ENCODE data around the gene WFIKKN2. TPM values are rescaled to one million over a fixed set of nuclear protein-coding genes. Genes with fewer than 3 reads are reported as not detected.
A peak's percentile ranks its signal among the peaks of the same experiment; 100 is the strongest.

The WFIKKN2 gene
- total and polyA plus RNA-seq, 2 of the 13 experiments (the other 11 are each of a cell fraction or from before 2014, with no cell fraction given) = not detected

DNA sequence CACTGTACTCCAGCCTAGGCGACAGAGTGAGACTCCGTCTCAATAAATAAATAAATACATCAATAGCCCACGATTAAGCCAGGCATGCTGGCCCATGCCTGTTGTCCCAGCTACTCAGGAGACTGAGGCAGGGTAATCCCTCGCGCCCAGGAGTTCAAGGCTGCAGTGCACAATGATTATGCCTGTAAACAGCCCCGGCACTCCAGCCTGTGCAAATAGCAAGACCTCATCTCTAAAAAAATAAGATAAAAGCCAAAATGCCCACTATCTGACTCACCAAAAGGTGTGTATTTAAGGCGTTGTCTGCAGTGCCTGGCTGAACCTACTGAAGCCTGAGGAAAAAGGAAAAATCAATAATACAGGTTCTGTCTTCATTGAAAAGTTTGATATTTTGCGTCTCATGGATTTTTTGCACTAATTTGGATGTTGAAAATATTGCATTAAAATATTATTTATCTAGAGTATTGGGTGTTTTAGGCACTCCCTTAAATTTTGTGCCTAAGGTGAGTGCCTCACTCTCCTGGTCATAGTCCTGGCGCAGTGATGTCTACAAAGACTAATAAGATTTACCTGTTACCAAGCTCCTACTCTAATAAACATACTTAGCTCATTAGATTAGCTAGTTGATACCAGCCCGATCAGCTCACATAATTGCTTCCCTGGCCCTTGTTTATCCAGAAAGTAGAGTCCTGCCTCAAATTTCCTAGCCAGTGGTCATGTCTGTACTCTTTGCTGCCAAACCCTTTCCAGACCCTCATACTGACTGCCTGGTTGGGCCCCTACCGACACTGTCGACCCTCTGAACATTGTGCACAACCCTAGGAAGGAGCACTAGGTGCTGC is 55.5 kb downstream of the WFIKKN2 start (continued):
- TF ChIP-seq, protein P1, sequence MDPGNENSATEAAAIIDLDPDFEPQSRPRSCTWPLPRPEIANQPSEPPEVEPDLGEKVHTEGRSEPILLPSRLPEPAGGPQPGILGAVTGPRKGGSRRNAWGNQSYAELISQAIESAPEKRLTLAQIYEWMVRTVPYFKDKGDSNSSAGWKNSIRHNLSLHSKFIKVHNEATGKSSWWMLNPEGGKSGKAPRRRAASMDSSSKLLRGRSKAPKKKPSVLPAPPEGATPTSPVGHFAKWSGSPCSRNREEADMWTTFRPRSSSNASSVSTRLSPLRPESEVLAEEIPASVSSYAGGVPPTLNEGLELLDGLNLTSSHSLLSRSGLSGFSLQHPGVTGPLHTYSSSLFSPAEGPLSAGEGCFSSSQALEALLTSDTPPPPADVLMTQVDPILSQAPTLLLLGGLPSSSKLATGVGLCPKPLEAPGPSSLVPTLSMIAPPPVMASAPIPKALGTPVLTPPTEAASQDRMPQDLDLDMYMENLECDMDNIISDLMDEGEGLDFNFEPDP (CRISPR knock-in tag; conservative IDR thresholded peaks at IDR 0.05) = no peak
- TF ChIP-seq, protein P2, sequence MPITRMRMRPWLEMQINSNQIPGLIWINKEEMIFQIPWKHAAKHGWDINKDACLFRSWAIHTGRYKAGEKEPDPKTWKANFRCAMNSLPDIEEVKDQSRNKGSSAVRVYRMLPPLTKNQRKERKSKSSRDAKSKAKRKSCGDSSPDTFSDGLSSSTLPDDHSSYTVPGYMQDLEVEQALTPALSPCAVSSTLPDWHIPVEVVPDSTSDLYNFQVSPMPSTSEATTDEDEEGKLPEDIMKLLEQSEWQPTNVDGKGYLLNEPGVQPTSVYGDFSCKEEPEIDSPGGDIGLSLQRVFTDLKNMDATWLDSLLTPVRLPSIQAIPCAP (CRISPR knock-in tag; IDR thresholded peaks at IDR 0.05; ENCODE audit: low read depth) = no peak
- TF ChIP-seq TBX3 (IDR thresholded peaks at IDR 0.05; ENCODE audit: borderline replicate concordance) = peak; percentile 84
- TF ChIP-seq, protein P3, sequence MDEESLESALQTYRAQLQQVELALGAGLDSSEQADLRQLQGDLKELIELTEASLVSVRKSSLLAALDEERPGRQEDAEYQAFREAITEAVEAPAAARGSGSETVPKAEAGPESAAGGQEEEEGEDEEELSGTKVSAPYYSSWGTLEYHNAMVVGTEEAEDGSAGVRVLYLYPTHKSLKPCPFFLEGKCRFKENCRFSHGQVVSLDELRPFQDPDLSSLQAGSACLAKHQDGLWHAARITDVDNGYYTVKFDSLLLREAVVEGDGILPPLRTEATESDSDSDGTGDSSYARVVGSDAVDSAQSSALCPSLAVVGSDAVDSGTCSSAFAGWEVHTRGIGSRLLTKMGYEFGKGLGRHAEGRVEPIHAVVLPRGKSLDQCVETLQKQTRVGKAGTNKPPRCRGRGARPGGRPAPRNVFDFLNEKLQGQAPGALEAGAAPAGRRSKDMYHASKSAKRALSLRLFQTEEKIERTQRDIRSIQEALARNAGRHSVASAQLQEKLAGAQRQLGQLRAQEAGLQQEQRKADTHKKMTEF (CRISPR knock-in tag; IDR thresholded peaks at IDR 0.05) = peak; percentile 94
- TF ChIP-seq, protein P4, sequence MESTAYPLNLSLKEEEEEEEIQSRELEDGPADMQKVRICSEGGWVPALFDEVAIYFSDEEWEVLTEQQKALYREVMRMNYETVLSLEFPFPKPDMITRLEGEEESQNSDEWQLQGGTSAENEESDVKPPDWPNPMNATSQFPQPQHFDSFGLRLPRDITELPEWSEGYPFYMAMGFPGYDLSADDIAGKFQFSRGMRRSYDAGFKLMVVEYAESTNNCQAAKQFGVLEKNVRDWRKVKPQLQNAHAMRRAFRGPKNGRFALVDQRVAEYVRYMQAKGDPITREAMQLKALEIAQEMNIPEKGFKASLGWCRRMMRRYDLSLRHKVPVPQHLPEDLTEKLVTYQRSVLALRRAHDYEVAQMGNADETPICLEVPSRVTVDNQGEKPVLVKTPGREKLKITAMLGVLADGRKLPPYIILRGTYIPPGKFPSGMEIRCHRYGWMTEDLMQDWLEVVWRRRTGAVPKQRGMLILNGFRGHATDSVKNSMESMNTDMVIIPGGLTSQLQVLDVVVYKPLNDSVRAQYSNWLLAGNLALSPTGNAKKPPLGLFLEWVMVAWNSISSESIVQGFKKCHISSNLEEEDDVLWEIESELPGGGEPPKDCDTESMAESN (CRISPR knock-in tag; conservative IDR thresholded peaks at IDR 0.05) = no peak
- TF ChIP-seq, protein P5, sequence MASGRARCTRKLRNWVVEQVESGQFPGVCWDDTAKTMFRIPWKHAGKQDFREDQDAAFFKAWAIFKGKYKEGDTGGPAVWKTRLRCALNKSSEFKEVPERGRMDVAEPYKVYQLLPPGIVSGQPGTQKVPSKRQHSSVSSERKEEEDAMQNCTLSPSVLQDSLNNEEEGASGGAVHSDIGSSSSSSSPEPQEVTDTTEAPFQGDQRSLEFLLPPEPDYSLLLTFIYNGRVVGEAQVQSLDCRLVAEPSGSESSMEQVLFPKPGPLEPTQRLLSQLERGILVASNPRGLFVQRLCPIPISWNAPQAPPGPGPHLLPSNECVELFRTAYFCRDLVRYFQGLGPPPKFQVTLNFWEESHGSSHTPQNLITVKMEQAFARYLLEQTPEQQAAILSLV (CRISPR knock-in tag; IDR thresholded peaks at IDR 0.05; ENCODE audit: borderline replicate concordance) = no peak
- no peak for TF ChIP-seq ZC3H4 (CRISPR knock-in tag; IDR thresholded peaks at IDR 0.05; ENCODE audit: borderline replicate concordance)
- TF ChIP-seq ZNF343 (CRISPR knock-in tag; IDR thresholded peaks at IDR 0.05) = no peak
- no peak for TF ChIP-seq ARNT (IDR thresholded peaks at IDR 0.05)
- no peak for TF ChIP-seq TEAD2 (CRISPR knock-in tag; IDR thresholded peaks at IDR 0.05)
- TF ChIP-seq ELF4 (CRISPR knock-in tag; IDR thresholded peaks at IDR 0.05; ENCODE audit: borderline replicate concordance) = no peak; the same call in 1 of the 2 replicates
- TF ChIP-seq HNF4G (IDR thresholded peaks at IDR 0.05; ENCODE audit: borderline replicate concordance, low read depth, low read length) = peak; percentile 56; the same call in 1 of the 2 replicates
- peak; percentile 41; the same call in 1 of the 2 replicates for TF ChIP-seq HNF4G (CRISPR knock-in tag; IDR thresholded peaks at IDR 0.05; ENCODE audit: borderline replicate concordance, low read depth)
- no peak for TF ChIP-seq ZNF564 (CRISPR knock-in tag; IDR thresholded peaks at IDR 0.05)
- TF ChIP-seq FOXP1 (IDR thresholded peaks at IDR 0.05) = peak; percentile 83
- TF ChIP-seq FOXP1 (CRISPR knock-in tag; IDR thresholded peaks at IDR 0.05) = peak; percentile 98
- peak; percentile 54 for TF ChIP-seq GATAD1 (CRISPR knock-in tag; IDR thresholded peaks at IDR 0.05)
- TF ChIP-seq ZNF619 (CRISPR knock-in tag; IDR thresholded peaks at IDR 0.05) = no peak
- TF ChIP-seq ZC3H13 (CRISPR knock-in tag; IDR thresholded peaks at IDR 0.05) = no peak
- TF ChIP-seq SOX13 (IDR thresholded peaks at IDR 0.05) = peak; percentile 69; the same call in 1 of the 2 replicates
- peak in 1 of 2 experiments; percentile 94; a peak in 2 of 4 replicates for TF ChIP-seq SOX13 (CRISPR knock-in tag; conservative IDR thresholded peaks at IDR 0.05 in 1 of 2, IDR thresholded peaks at IDR 0.05 in 1 of 2)
- TF ChIP-seq HMG20B (CRISPR knock-in tag; conservative IDR thresholded peaks at IDR 0.05) = 0 out of 2 replicates have a peak, but pooled peaks have one; percentile 22
- no peak for TF ChIP-seq PAF1 (CRISPR knock-in tag; IDR thresholded peaks at IDR 0.05)
- TF ChIP-seq TGIF2 (CRISPR knock-in tag; IDR thresholded peaks at IDR 0.05) = 0 out of 2 replicates have a peak, but pooled peaks have one; percentile 59
